ENCODE measurements around the gene SETD7.

DNA sequence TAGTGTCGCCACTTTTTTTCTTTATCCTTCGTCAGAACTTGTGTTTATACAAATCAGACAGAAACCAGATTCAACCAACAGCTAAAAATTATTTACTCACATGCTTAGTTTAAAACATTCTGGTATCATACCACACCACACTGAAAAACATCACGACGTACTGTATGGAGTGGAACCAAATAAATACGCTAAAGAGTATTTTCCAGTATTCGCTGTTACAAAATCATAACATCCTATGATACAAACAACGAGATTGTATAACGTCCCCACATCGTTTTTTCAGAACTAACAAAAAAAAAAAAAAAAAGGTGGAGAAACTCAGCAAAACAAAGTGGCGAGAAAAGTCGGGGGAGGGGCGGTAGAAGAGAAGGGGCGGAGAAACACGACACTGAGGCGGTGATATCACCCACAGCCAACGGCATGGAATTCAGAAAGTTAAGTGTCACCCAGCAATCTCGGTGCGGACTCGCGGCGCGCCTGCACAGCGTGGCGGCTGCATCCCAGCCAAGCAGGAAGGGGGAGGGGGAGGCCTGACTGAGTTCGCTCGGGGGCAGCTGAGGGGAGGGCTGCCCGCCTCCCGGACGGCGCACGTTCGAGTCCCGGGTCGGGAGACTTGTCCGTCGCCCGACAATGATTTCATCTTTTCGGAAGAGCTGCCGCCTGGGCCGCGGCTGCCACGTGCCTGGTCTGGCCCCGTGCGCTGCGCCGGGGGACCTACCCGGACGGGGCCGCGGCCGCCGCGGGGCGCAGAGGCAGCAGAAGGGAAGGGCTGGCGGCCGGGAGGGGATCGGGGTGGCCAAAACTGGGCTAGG lies 920 bp downstream of the SETD7 start:
- TF ChIP-seq POLR2AphosphoS5 (IDR thresholded peaks at IDR 0.05; ENCODE audit: low read depth, low read length) = no peak
- no peak for TF ChIP-seq POLR2A (IDR thresholded peaks at IDR 0.05; ENCODE audit: low read depth, low read length)
